CD4-positive, alpha-beta memory T cell (primary cell): ENCODE measurements around the gene CTTNBP2NL. TPM values are rescaled to one million over a fixed set of nuclear protein-coding genes. Genes with fewer than 3 reads are reported as not detected.

ENCODE experiments used
- CTCF ChIA-PET: fragments of 350-600 bp; sonication (Branson Sonifier 250); formaldehyde crosslinking; loops from one replicate; lab custom pipeline; 2021; ENCODE audit warnings: inconsistent platforms; ENCODE audit not compliant: partially characterized antibody; lab: Charles Lee
- POLR2A ChIA-PET: fragments of 350-600 bp; sonication (Branson Sonifier 250); formaldehyde crosslinking; loops from one replicate; lab custom pipeline; 2021; ENCODE audit not compliant: partially characterized antibody; lab: Charles Lee
- DNase-seq, 5 donors: peaks; one replicate each; pipeline versions ENCODE4 v3.0.0 to v3.0.0-alpha.2; 2020 to 2022; ENCODE audit warnings: mixed read lengths in 1 of 5
- H3K27ac ChIP-seq: one replicate; pipeline ENCODE4 v1.7.0; 2013; ENCODE audit warnings: low read depth, low read length
- H3K27me3 ChIP-seq: 2 replicates; pipeline ENCODE4 v1.7.0; 2013; ENCODE audit warnings: mild to moderate bottlenecking, low read length, moderate library complexity; ENCODE audit not compliant: insufficient read depth
- H3K36me3 ChIP-seq: 2 replicates; pipeline ENCODE4 v1.7.0; 2013; ENCODE audit warnings: mild to moderate bottlenecking, low read length, moderate library complexity; ENCODE audit not compliant: insufficient read depth
- H3K4me1 ChIP-seq: 2 replicates; pipeline ENCODE4 v1.7.0; 2013; ENCODE audit warnings: mild to moderate bottlenecking, low read length, moderate library complexity; ENCODE audit not compliant: insufficient read depth
- H3K4me3 ChIP-seq, 2 donors: one replicate each; pipeline ENCODE4 v1.7.0; 2013; ENCODE audit warnings: low read length in 2 of 2, mild to moderate bottlenecking in 1 of 2
- H3K9me3 ChIP-seq, 2 donors: one replicate each; pipeline ENCODE4 v1.7.0; 2013; ENCODE audit warnings: low read length in 2 of 2, control low read depth in 1 of 2; ENCODE audit not compliant: control insufficient read depth in 1 of 2
- H3K27ac Mint-ChIP-seq, 7 donors: one replicate each; pipeline ENCODE4 v1.8.0; 2020 to 2021; ENCODE audit warnings: mixed read lengths in 7 of 7, mild to moderate bottlenecking in 6 of 7, inconsistent platforms in 3 of 7, moderate library complexity in 3 of 7
- H3K27me3 Mint-ChIP-seq, 2 donors: one replicate each; pipeline ENCODE4 v1.8.0; 2020 to 2021; ENCODE audit warnings: mixed read lengths in 2 of 2
- H3K36me3 Mint-ChIP-seq, 2 donors: one replicate each; pipeline ENCODE4 v1.8.0; 2020 to 2021; ENCODE audit warnings: mixed read lengths in 2 of 2, inconsistent platforms in 1 of 2, mild to moderate bottlenecking in 1 of 2
- H3K4me1 Mint-ChIP-seq, 4 donors: one replicate each; pipeline ENCODE4 v1.8.0; 2020 to 2021; ENCODE audit warnings: mixed read lengths in 4 of 4, mild to moderate bottlenecking in 1 of 4
- H3K4me3 Mint-ChIP-seq, 8 donors: one replicate each; pipeline ENCODE4 v1.8.0; 2020 to 2021; ENCODE audit warnings: mixed read lengths in 8 of 8, mild to moderate bottlenecking in 7 of 8, moderate library complexity in 6 of 8, inconsistent platforms in 3 of 8
- H3K9me3 Mint-ChIP-seq, 8 donors: one replicate each; pipeline ENCODE4 v1.8.0; 2020 to 2021; ENCODE audit warnings: mixed read lengths in 8 of 8, mild to moderate bottlenecking in 5 of 8, inconsistent platforms in 3 of 8, moderate library complexity in 1 of 8
- intact Hi-C: fragments of 100-400 bp; cut with micrococcal nuclease; formaldehyde crosslinking; loops from one replicate; pipeline ENCODE4 v1.15.1; 2023
- polyA plus RNA-seq, 2 donors: library from polyadenylated mRNA; unstranded; fragments of 300-500 nt; fragmentation: Illumina TruSeq; gene quantifications; one replicate each; pipeline ENCODE4 v1.2.3, GENCODE V29; 2021
- total RNA-seq, 2 experiments: library from RNA; stranded (reverse); gene quantifications; one replicate each; pipeline ENCODE4 v1.2.3, GENCODE V29; 2021

CTTNBP2NL gene
- total and polyA plus RNA-seq, 4 experiments from 2014 or later = 0.24 to 0.84 (median 0.47) TPM; not detected in 1

DNA sequence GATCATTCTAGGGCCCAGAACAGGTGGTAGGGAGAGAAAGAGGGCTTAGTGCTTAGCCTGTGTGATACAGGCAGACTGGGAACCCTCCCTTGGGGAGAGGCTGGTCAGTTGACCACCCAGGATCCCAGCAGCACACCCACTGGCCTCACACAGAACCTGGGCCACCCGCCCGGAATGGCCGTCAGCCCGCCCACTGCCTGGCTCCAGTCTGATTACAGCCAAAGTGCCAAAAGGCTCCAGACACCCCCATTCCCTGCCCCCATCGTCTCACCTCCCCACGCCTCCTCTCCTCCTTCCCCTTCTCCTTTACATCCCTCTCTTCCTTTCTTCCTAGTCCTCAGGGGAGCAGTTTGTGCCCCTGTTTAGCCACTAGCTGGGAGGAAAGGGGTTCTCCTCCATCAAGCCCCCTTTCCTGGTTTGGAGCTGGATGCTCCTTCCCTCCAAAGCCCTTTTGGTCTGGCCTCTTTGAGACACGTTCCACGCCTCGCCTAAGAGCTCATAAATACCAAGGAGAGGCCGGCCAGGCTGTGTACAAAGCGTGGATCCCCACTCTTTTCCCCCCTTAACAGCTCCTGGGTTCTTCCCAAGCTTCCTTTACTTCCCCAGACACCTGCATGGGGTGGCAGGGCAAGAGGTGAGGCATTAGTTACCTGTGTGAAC, 108.1 kb downstream of the CTTNBP2NL start:
- Histone ChIP-seq H3K27ac (no peak overlapping the region), H3K36me3 (no peaks in the 10 kb centered on the region), H3K27me3 (peaks cover 39% of the 10 kb centered on the region), H3K4me3 (no peak overlapping the region), H3K9me3 (no peaks in the 10 kb centered on the region), H3K4me1 (peaks cover 18% of the 10 kb centered on the region)
- Mint-ChIP-seq H3K4me3 (no peak overlapping the region), H3K9me3 (no peaks in the 10 kb centered on the region), H3K4me1 (peaks cover 2 to 21% (median 10%) of the 10 kb centered on the region in 4 donors), H3K27me3 (peaks cover 32 to 39% of the 10 kb centered on the region in 2 donors), H3K36me3 (no peaks in the 10 kb centered on the region), H3K27ac (no peak overlapping the region)
- intact Hi-C loops = no loop called here
- CTCF ChIA-PET = interaction anchor here (0.9 to 1.0 kb wide), 2 partner anchors 204 to 211 kb away, joined by 3 to 5 read pairs; partner anchors contain the start of gene PPM1J
- no peak for DNase-seq
- POLR2A ChIA-PET = interaction anchor here (0.6 kb wide), 1 partner anchor 140 kb away, joined by 3 read pairs; no protein-coding TSS in a partner anchor

DNA sequence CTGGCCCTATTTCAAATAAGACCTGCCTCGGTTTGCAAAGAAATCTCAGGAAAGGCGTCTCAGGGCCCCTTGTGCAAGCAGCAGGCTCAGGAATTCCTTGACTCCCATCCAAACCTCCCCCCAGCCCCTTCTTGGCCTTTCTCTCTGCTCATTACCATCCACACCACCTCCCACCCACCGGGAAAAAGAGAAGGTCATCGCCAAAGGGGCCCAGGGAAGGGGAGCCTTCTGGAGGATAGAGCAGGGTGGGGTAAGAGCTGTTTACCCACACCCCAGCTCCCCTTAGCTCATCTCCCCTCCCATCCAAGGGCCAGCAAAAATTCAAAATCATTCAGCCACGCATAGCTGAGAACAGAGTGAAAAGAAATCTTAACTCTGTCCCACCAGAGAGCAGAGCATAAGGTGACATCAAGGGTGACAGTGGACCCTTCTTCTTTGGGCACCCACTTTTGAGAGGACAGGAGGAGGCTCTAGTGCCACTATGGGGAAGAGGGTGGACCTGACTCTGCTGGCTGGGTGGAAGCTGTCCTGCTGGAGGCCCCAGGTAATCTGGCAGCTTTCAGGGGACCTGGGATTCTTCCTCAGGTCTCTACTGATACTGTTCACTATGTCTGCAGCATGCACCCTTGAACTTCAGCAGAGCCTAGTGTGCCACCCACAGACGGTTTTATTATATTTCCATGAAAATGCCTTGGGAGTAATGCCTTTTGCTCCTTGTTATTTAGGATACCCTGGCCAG, 108.8 kb downstream of the CTTNBP2NL start:
- H3K27me3 ChIP-seq = peaks cover 36% of the 10 kb centered on the region
- no peak overlapping the region for H3K27ac ChIP-seq
- H3K4me3 Mint-ChIP-seq = no peak overlapping the region
- ChIA-PET CTCF (interaction anchor here (0.9 to 2.0 kb wide), 3 partner anchors 203 to 211 kb away, joined by 3 to 8 read pairs (median 5); partner anchors contain the start of gene PPM1J), POLR2A (interaction anchor here (0.6 kb wide), 1 partner anchor 139 kb away, joined by 3 read pairs; no protein-coding TSS in a partner anchor)
- no peak overlapping the region for H3K27ac Mint-ChIP-seq
- no peaks in the 10 kb centered on the region for H3K9me3 Mint-ChIP-seq
- no peaks in the 10 kb centered on the region for H3K36me3 ChIP-seq
- no peak overlapping the region for H3K4me3 ChIP-seq
- no peak for DNase-seq
- peaks cover 2 to 27% (median 10%) of the 10 kb centered on the region in 4 donors for H3K4me1 Mint-ChIP-seq
- no peaks in the 10 kb centered on the region for H3K9me3 ChIP-seq
- no peaks in the 10 kb centered on the region for H3K36me3 Mint-ChIP-seq
- intact Hi-C loops = no loop called here
- peaks cover 25 to 32% of the 10 kb centered on the region in 2 donors for H3K27me3 Mint-ChIP-seq
- H3K4me1 ChIP-seq = peaks cover 18% of the 10 kb centered on the region

DNA sequence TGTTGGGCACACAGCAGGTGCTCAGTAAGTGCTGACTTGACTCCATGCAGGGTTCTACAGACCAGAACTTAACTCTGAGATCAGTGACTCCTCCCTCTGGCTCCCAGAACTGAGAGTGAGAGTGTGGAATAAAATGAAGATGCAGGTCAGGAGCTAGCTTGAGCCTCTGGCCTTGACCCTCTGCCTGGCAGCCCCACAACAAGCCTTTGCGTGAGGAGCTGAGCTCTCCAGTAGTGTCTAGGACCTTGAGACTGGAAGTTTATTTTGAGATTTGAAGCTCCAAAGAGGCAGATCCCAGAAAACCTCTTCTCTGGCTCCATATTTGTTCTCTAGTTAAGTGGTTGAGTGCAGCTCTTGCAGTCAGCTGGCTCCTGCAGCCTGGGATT, 109.4 kb downstream of the CTTNBP2NL start:
- H3K27me3 ChIP-seq = peaks cover 33% of the 10 kb centered on the region
- Mint-ChIP-seq H3K27ac (no peak overlapping the region), H3K27me3 (peaks cover 25 to 30% of the 10 kb centered on the region in 2 donors), H3K9me3 (no peaks in the 10 kb centered on the region), H3K4me1 (peaks cover 2 to 27% (median 10%) of the 10 kb centered on the region in 4 donors), H3K4me3 (no peak overlapping the region), H3K36me3 (no peaks in the 10 kb centered on the region)
- H3K36me3 ChIP-seq = no peaks in the 10 kb centered on the region
- CTCF ChIA-PET = interaction anchor here (2.0 kb wide), 1 partner anchor 203 kb away, joined by 8 read pairs; no protein-coding TSS in a partner anchor
- no peak for DNase-seq
- peaks cover 18% of the 10 kb centered on the region for H3K4me1 ChIP-seq
- POLR2A ChIA-PET = no interaction called here
- no peaks in the 10 kb centered on the region for H3K9me3 ChIP-seq
- H3K27ac ChIP-seq = no peak overlapping the region
- intact Hi-C loops = no loop called here
- no peak overlapping the region for H3K4me3 ChIP-seq

DNA sequence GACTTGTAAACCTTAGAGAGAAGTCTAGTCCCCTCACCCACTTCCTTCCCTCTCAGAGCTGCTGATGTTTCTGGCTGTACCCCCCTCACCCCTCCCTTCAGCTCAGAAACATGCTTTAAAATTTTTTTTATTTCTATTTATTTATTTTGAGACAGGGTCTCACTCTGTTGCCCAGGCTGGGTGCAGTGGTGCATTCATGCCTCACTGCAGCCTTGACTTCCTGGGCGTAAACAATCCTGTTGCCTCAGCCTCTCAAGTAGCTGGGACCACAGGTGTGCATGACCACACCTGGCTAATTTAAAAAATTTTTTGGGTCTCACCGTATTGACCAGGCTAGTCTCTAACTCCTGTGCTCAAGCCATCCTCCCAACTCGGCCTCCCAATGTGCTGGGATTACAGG, 109.9 kb downstream of the CTTNBP2NL start:
- Histone ChIP-seq H3K4me3 (no peak overlapping the region), H3K27me3 (peaks cover 32% of the 10 kb centered on the region), H3K9me3 (no peaks in the 10 kb centered on the region), H3K27ac (no peak overlapping the region), H3K36me3 (no peaks in the 10 kb centered on the region), H3K4me1 (peaks cover 18% of the 10 kb centered on the region)
- H3K27ac Mint-ChIP-seq = no peak overlapping the region
- H3K36me3 Mint-ChIP-seq = no peaks in the 10 kb centered on the region
- no peak for DNase-seq
- ChIA-PET CTCF (interaction anchor here (2.0 kb wide), 1 partner anchor 203 kb away, joined by 8 read pairs; no protein-coding TSS in a partner anchor), POLR2A (no interaction called here)
- intact Hi-C loops = no loop called here
- peaks cover 2 to 27% (median 10%) of the 10 kb centered on the region in 4 donors for H3K4me1 Mint-ChIP-seq
- peaks cover 25 to 29% of the 10 kb centered on the region in 2 donors for H3K27me3 Mint-ChIP-seq
- H3K4me3 Mint-ChIP-seq = no peak overlapping the region
- no peaks in the 10 kb centered on the region for H3K9me3 Mint-ChIP-seq

DNA sequence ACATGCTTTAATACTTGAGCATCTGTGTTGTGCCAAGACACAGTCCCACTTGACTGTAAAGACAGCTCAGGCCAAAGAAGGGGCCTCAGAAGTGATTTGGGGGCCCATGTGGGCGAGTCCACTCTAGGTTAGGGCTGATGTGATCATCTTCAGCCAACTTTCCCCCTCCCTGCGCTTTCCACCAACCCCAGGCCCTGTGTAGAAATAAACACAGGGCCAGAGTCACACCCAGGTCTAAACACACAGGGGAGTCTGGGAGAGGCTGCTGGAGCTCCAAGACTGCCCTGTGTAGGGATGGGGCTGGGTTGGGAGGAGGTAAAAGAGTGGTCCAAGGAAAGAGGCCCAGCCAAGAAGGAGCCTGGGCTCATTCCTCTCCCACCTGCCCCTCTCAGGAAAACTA, 110.3 kb downstream of the CTTNBP2NL start:
- H3K4me3 ChIP-seq = no peak overlapping the region
- Mint-ChIP-seq H3K27me3 (peaks cover 23 to 25% of the 10 kb centered on the region in 2 donors), H3K4me3 (peak overlapping the region in 2 of 8 donors; percentile 12 to 86), H3K9me3 (no peaks in the 10 kb centered on the region), H3K27ac (no peak overlapping the region), H3K4me1 (peaks cover 3 to 27% (median 10%) of the 10 kb centered on the region in 4 donors), H3K36me3 (no peaks in the 10 kb centered on the region)
- no peaks in the 10 kb centered on the region for H3K9me3 ChIP-seq
- no peak for DNase-seq
- CTCF ChIA-PET = interaction anchor here (2.0 kb wide), 1 partner anchor 202 kb away, joined by 8 read pairs; no protein-coding TSS in a partner anchor
- peaks cover 28% of the 10 kb centered on the region for H3K27me3 ChIP-seq
- H3K36me3 ChIP-seq = no peaks in the 10 kb centered on the region
- POLR2A ChIA-PET = no interaction called here
- intact Hi-C loops = no loop called here
- H3K4me1 ChIP-seq = peaks cover 18% of the 10 kb centered on the region
- H3K27ac ChIP-seq = no peak overlapping the region

DNA sequence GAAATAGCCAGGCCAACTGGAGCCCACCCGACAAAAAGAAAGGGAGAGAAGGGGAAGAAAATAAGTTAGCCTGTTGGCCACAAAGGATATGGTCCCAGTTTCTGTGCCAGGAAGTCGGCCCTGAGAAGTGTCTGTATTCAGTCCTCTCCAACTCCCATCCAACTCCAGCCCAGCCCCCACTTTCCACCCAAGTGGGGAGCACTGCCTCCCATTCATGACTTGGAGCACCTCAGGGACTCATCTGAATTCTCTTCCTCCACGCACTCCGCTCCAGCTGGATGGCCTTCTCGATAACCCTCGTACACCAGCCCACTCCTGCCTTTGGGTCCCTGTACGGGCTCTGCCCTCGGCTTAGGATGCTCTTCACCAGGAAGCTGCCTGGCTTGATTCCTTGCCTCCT, 110.7 kb downstream of the CTTNBP2NL start:
- H3K9me3 ChIP-seq = no peaks in the 10 kb centered on the region
- peaks cover 20 to 22% of the 10 kb centered on the region in 2 donors for H3K27me3 Mint-ChIP-seq
- H3K4me1 ChIP-seq = peaks cover 15% of the 10 kb centered on the region
- H3K4me3 Mint-ChIP-seq = peak overlapping the region in 2 of 8 donors; percentile 12 to 86
- H3K4me3 ChIP-seq = no peak overlapping the region
- peaks cover 3 to 27% (median 8%) of the 10 kb centered on the region in 4 donors for H3K4me1 Mint-ChIP-seq
- peak overlapping the region in 1 of 7 donors; percentile 68 for H3K27ac Mint-ChIP-seq
- POLR2A ChIA-PET = no interaction called here
- no peaks in the 10 kb centered on the region for H3K9me3 Mint-ChIP-seq
- H3K36me3 Mint-ChIP-seq = no peaks in the 10 kb centered on the region
- CTCF ChIA-PET = interaction anchor here (2.0 kb wide), 1 partner anchor 202 kb away, joined by 8 read pairs; no protein-coding TSS in a partner anchor
- no peak overlapping the region for H3K27ac ChIP-seq
- H3K36me3 ChIP-seq = no peaks in the 10 kb centered on the region
- peaks cover 24% of the 10 kb centered on the region for H3K27me3 ChIP-seq
- intact Hi-C loops = no loop called here
- no peak for DNase-seq
